Measurements from ENCODE around the gene HOXB9. TPM values are rescaled to one million over a fixed set of nuclear protein-coding genes. Genes with fewer than 3 reads are reported as not detected.
A peak's percentile ranks its signal among the peaks of the same experiment; 100 is the strongest.

The HOXB9 gene
- total and polyA plus RNA-seq, 10 of the 15 experiments (the other 5 are each of a cell fraction or from before 2014, with no cell fraction given): 0.01 to 0.49 (median 0.09) TPM; not detected in 5

DNA sequence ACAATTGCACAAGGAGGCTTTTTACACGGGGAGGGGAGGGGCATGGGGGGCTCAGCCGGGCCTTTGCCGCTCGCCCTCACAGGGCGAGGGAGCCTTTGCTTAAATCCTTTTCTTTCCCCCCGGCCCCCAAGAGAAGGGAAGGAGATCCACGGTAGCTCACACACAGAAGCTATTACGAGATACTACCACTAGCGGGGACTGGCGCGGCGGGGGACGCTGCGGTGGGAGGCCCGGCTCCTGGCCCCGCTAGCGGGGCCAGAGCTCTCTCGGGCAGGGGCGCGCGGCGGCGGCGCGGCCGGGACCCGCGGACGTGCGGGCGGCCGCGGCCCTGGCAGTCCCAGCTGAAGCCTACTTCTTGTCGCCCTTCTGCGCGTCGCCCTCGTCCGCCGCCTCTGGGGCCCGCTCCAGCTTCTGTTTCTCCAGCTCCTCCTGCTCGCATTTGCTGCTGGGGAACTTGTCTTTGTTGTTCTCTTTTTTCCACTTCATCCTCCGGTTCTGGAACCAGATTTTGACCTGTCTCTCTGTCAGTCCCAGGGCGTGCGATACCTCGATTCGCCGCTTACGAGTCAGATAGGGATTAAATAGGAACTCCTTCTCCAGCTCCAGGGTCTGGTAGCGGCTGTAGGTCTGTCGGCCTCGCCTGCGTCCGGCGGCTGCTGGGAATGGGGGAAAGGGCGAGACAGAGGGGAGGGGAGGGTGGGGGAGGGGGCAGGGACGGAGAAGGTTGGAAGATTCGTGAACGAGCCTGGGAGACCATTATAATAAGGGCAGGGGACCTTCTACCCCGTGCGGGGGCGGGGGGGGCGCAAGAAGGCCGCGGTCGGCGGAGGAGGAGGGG is 13.1 kb downstream of the HOXB9 start (continued):
- TF ChIP-seq EGR1 (IDR thresholded peaks at IDR 0.05; ENCODE audit: borderline replicate concordance in 1 of 2, low read depth in 2 of 2, low read length in 2 of 2) (0 out of 3 replicates have a peak, but pooled peaks of 1 of the 2 experiments have one; percentile 15), IKZF1 (conservative IDR thresholded peaks at IDR 0.05) (peak; percentile 48)

DNA sequence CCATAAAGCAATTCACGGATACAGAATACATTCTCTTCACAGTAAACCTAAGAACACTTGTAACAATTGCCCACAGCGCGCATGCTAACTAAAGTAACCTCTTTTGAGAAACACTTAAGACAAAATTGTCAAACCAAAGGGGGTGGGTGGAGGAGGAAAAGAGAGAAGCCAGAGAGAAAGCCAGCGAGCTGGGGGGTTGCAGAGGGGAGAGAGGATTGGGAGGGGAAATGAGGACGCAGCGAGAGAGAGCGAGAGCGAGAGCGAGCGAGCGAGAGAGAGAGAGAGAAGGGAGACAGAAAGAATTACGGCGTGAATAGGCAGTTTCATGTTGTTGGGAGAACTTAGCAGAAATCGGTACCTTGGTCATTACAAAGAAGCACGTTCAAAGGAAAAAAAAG is 13.7 kb downstream of the HOXB9 start:
- Histone ChIP-seq H3K27ac (ENCODE audit: control insufficient read depth, insufficient read depth) (no peak overlapping the region), H3K4me1 (ENCODE audit: control insufficient read depth, insufficient read depth, low read length) (peaks cover 11% of the 10 kb centered on the region), H3K27me3 (replicated peaks in 1 of 2; ENCODE audit: control insufficient read depth in 2 of 2, insufficient read depth in 2 of 2, low read length in 1 of 2) (peaks cover 15 to 20% of the 10 kb centered on the region in 2 experiments; a peak in 3 of 4 replicates), H4K20me1 (ENCODE audit: control insufficient read depth, insufficient read depth) (no peaks in the 10 kb centered on the region), H3K4me2 (ENCODE audit: control insufficient read depth, insufficient read depth) (peak overlapping the region; percentile 91), H3K9ac (ENCODE audit: control insufficient read depth, insufficient read depth, low read length) (peak overlapping the region; percentile 16; the same call in 1 of the 2 replicates), H2AFZ (ENCODE audit: control insufficient read depth, low read depth, low read length) (peak overlapping the region; percentile 70), H3K4me3 (peak overlapping the region; percentile 86), H3K36me3 (ENCODE audit: control insufficient read depth in 2 of 2, insufficient read depth in 2 of 2, low read length in 1 of 2) (no peaks in the 10 kb centered on the region; a peak in 1 of 4 replicates), H3K9me3 (replicated peaks; ENCODE audit: control insufficient read depth, insufficient read depth, low read length) (no peaks in the 10 kb centered on the region), H3K79me2 (ENCODE audit: control insufficient read depth, insufficient read depth, low read length) (no peaks in the 10 kb centered on the region)
- no peak for ATAC-seq
- in situ Hi-C loops (cut with MboI) (no loop called here), intact Hi-C loops (cut with micrococcal nuclease; ENCODE audit: unreplicated experiment) (no loop called here)
- ChIA-PET SMC1A (ENCODE audit: uncharacterized antibody, unreplicated experiment) (interaction anchor here (0.5 to 1.0 kb wide), 4 partner anchors 395 to 595 kb away, joined by 3 read pairs; no protein-coding TSS in a partner anchor), POLR2A (interaction anchor here (0.6 to 0.9 kb wide), 3 partner anchors 83 to 937 kb away, joined by 3 to 12 read pairs (median 3); no protein-coding TSS in a partner anchor), RAD21 (ENCODE audit: unreplicated experiment) (interaction anchor here (0.7 to 1.4 kb wide), 4 partner anchors 10 to 366 kb away, joined by 3 to 8 read pairs (median 4); no protein-coding TSS in a partner anchor), CTCF (interaction anchor here (0.7 to 1.3 kb wide), 14 partner anchors 10 to 587 kb away, joined by 3 to 7 read pairs (median 3); partner anchors contain the start of gene HOXB5)
- peak; percentile 89 for FAIRE-seq
- 13% methylated on average over 15 of the region's 15 CpGs for WGBS (ENCODE audit: insufficient coverage, insufficient replicate concordance, low lambda C conversion rate, missing lambda C conversion rate)
- no peak for DNase-seq (ENCODE audit: low read depth, low spot score)
- BruUV-seq (replicated peaks): no TSS peak
- TF ChIP-seq, protein P1, sequence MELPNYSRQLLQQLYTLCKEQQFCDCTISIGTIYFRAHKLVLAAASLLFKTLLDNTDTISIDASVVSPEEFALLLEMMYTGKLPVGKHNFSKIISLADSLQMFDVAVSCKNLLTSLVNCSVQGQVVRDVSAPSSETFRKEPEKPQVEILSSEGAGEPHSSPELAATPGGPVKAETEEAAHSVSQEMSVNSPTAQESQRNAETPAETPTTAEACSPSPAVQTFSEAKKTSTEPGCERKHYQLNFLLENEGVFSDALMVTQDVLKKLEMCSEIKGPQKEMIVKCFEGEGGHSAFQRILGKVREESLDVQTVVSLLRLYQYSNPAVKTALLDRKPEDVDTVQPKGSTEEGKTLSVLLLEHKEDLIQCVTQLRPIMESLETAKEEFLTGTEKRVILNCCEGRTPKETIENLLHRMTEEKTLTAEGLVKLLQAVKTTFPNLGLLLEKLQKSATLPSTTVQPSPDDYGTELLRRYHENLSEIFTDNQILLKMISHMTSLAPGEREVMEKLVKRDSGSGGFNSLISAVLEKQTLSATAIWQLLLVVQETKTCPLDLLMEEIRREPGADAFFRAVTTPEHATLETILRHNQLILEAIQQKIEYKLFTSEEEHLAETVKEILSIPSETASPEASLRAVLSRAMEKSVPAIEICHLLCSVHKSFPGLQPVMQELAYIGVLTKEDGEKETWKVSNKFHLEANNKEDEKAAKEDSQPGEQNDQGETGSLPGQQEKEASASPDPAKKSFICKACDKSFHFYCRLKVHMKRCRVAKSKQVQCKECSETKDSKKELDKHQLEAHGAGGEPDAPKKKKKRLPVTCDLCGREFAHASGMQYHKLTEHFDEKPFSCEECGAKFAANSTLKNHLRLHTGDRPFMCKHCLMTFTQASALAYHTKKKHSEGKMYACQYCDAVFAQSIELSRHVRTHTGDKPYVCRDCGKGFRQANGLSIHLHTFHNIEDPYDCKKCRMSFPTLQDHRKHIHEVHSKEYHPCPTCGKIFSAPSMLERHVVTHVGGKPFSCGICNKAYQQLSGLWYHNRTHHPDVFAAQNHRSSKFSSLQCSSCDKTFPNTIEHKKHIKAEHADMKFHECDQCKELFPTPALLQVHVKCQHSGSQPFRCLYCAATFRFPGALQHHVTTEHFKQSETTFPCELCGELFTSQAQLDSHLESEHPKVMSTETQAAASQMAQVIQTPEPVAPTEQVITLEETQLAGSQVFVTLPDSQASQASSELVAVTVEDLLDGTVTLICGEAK (IDR thresholded peaks at IDR 0.05; ENCODE audit: borderline replicate concordance): peak; percentile 6; the same call in 1 of the 2 replicates
- TF ChIP-seq TARDBP (IDR thresholded peaks at IDR 0.05; ENCODE audit: borderline replicate concordance) (no peak), ATF7 (IDR thresholded peaks at IDR 0.05; ENCODE audit: low read depth) (no peak), EZH2 (IDR thresholded peaks at IDR 0.05; ENCODE audit: borderline replicate concordance, control insufficient read depth, low read depth, low read length) (no peak), NR2C2 (IDR thresholded peaks at IDR 0.05; ENCODE audit: borderline replicate concordance, control insufficient read depth, insufficient read length, low read depth) (no peak), NBN (IDR thresholded peaks at IDR 0.05) (peak; percentile 34; the same call in 1 of the 2 replicates)
- TF ChIP-seq, protein P2, sequence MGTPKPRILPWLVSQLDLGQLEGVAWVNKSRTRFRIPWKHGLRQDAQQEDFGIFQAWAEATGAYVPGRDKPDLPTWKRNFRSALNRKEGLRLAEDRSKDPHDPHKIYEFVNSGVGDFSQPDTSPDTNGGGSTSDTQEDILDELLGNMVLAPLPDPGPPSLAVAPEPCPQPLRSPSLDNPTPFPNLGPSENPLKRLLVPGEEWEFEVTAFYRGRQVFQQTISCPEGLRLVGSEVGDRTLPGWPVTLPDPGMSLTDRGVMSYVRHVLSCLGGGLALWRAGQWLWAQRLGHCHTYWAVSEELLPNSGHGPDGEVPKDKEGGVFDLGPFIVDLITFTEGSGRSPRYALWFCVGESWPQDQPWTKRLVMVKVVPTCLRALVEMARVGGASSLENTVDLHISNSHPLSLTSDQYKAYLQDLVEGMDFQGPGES (IDR thresholded peaks at IDR 0.05): no peak
